ENCODE data around the gene ITLN1. TPM values are rescaled to one million over a fixed set of nuclear protein-coding genes. Genes with fewer than 3 reads are reported as not detected.
"Not testable (repeated sequence)": the region's sequence is repeated elsewhere in the genome, so short reads cannot be mapped to it uniquely, and the experiment has no call there.

The ITLN1 gene
- total RNA-seq, 2 donors from 2014 or later, result not detected

DNA sequence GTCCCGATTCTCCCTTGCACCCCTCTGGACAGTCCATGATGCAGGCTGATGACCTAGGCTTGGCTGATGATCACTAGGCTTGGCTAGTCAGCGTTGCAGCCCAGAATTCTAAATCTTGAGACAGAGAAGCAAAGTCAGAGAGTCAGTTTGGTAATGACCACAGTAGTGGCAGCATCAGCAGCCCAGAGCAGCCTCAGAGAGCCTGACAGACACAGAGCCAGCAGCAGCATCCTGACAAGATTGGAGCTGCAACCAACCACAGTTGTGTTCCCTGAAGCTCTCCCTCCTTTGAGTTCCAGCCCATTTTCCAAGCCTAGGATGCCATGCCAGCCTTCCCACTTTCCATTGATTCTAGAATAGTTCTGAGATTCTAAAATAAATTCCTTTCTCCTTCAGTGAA, 16.8 kb upstream of the ITLN1 start:
- no peaks in the 10 kb centered on the region for H3K36me3 Mint-ChIP-seq (ENCODE audit: low read depth)
- H3K4me1 Mint-ChIP-seq, result no peaks in the 10 kb centered on the region
- H3K9me3 ChIP-seq (ENCODE audit: control insufficient read depth, low read length, poor library complexity, severe bottlenecking), result no peaks in the 10 kb centered on the region
- H3K27me3 Mint-ChIP-seq, result peaks cover 3% of the 10 kb centered on the region
- DNase-seq, result no peak
- H3K4me3 Mint-ChIP-seq, result no peak overlapping the region
- ATAC-seq, result no peak
- H3K27ac Mint-ChIP-seq, result no peak overlapping the region

DNA sequence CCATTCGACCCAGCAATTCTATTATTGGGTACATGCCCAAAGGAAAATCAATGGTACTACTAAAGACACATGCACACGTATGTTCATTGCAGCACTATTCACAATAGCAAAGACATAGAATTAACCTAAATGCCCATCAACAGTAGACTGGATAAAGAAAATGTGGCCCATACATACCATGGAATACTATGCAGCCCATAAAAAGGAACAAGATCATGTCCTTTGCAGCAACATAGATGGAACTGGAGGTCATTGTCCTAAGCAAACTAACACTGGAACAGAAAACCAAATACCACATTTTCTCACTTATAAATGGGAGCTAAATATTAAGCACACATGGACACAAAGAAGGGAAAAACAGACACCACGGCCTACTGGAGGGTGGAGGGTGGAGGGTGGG, 15.7 kb upstream of the ITLN1 start:
- ATAC-seq; DNase-seq; H3K27me3 Mint-ChIP-seq; H3K36me3 Mint-ChIP-seq (ENCODE audit: low read depth); H3K27ac Mint-ChIP-seq; H3K4me3 Mint-ChIP-seq; H3K9me3 ChIP-seq (ENCODE audit: control insufficient read depth, low read length, poor library complexity, severe bottlenecking); H3K4me1 Mint-ChIP-seq: not testable (repeated sequence)

DNA sequence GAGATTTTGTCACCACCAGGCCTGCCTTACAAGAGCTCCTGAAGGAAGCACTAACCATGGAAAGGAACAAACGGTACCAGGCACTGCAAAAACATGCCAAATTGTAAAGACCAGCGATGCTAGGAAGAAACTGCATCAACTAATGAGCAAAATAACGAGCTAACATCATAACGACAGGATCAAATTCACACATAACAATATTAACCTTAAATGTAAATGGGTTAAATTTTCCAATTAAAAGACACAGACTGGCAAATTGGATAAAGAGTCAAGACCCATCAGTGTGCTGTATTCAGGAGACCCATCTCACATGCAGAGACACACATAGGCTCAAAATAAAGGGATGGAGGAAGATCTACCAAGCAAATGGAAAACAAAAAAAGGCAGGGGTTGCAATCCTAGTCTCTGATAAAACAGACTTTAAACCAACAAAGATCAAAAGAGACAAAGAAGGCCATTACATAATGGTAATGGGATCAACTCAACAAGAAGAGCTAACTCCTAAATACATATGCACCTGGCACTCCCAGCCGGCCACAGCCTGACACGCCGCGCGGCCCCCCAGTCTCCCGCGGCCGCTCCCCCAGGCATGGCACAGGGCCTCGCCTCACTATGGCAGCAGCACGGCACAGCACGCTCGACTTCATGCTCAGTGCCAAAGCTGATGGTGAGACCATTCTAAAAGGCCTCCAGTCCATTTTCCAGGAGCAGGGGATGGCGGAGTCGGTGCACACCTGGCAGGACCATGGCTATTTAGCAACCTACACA, 9.6 kb upstream of the ITLN1 start:
- H3K4me1 Mint-ChIP-seq; DNase-seq; H3K9me3 ChIP-seq (ENCODE audit: control insufficient read depth, low read length, poor library complexity, severe bottlenecking); H3K36me3 Mint-ChIP-seq (ENCODE audit: low read depth); H3K4me3 Mint-ChIP-seq; ATAC-seq; H3K27ac Mint-ChIP-seq: not testable (repeated sequence)
- H3K27me3 Mint-ChIP-seq, result peaks cover 29% of the 10 kb centered on the region

GRCh38 chr1:160891474-160891873, 6.5 kb upstream of the ITLN1 start:
- DNase-seq (no peak), ATAC-seq (no peak)
- peaks cover 4% of the 10 kb centered on the region for H3K36me3 Mint-ChIP-seq (ENCODE audit: low read depth)
- H3K27ac Mint-ChIP-seq, result no peak overlapping the region
- H3K27me3 Mint-ChIP-seq, result peaks cover 23% of the 10 kb centered on the region
- no peaks in the 10 kb centered on the region for H3K9me3 ChIP-seq (ENCODE audit: control insufficient read depth, low read length, poor library complexity, severe bottlenecking)
- no peak overlapping the region for H3K4me3 Mint-ChIP-seq
- no peaks in the 10 kb centered on the region for H3K4me1 Mint-ChIP-seq

GRCh38 chr1:160888926-160889325, 3.9 kb upstream of the ITLN1 start:
- Mint-ChIP-seq H3K4me3 (no peak overlapping the region), H3K36me3 (ENCODE audit: low read depth) (peaks cover 4% of the 10 kb centered on the region), H3K27me3 (peaks cover 17% of the 10 kb centered on the region), H3K4me1 (no peaks in the 10 kb centered on the region), H3K27ac (no peak overlapping the region)
- ATAC-seq (no peak), DNase-seq (no peak)
- no peaks in the 10 kb centered on the region for H3K9me3 ChIP-seq (ENCODE audit: control insufficient read depth, low read length, poor library complexity, severe bottlenecking)

DNA sequence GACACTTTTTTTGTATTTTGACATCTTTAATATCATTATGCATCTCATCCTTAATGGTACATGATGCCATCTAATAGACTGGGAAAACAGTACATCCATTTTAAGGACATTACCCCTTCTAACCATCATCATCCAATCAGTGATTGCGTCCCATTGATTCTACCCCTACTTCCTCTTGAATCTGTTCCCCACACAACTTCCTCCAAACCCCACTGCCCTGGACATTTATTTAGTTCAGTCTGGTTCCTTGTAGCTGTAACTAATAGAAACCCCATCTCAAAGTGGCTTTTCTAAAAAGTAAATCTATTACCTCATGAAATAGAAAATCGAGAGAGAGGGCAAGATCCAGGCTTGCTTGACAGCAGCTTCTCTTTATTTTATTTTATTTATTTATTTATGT, 2.1 kb upstream of the ITLN1 start:
- Mint-ChIP-seq H3K27ac (no peak overlapping the region), H3K4me1 (no peaks in the 10 kb centered on the region), H3K4me3 (no peak overlapping the region), H3K36me3 (ENCODE audit: low read depth) (peaks cover 4% of the 10 kb centered on the region), H3K27me3 (peaks cover 17% of the 10 kb centered on the region)
- no peaks in the 10 kb centered on the region for H3K9me3 ChIP-seq (ENCODE audit: control insufficient read depth, low read length, poor library complexity, severe bottlenecking)
- no peak for DNase-seq
- ATAC-seq, result no peak

- ATAC-seq, result no peak
Observed at GRCh38 chr1:160884579-160884978, 401 bp downstream of the ITLN1 start.

GRCh38 chr1:160883581-160884513, 1.1 kb downstream of the ITLN1 start:
- H3K27ac Mint-ChIP-seq, result no peak overlapping the region
- H3K27me3 Mint-ChIP-seq, result peaks cover 5% of the 10 kb centered on the region
- H3K4me1 Mint-ChIP-seq, result peaks cover 6% of the 10 kb centered on the region
- H3K4me3 Mint-ChIP-seq, result no peak overlapping the region
- H3K36me3 Mint-ChIP-seq (ENCODE audit: low read depth), result peaks cover 2% of the 10 kb centered on the region
- ATAC-seq, result no peak
- DNase-seq, result no peak
- H3K9me3 ChIP-seq (ENCODE audit: control insufficient read depth, low read length, poor library complexity, severe bottlenecking), result no peaks in the 10 kb centered on the region

More at GRCh38 chr1:160884579-160884978, 401 bp downstream of the ITLN1 start:
- no peaks in the 10 kb centered on the region for H3K9me3 ChIP-seq (ENCODE audit: control insufficient read depth, low read length, poor library complexity, severe bottlenecking)
- no peak overlapping the region for H3K4me3 Mint-ChIP-seq
- peaks cover 5% of the 10 kb centered on the region for H3K27me3 Mint-ChIP-seq
- no peak for DNase-seq
- peaks cover 4% of the 10 kb centered on the region for H3K36me3 Mint-ChIP-seq (ENCODE audit: low read depth)
- no peak overlapping the region for H3K27ac Mint-ChIP-seq
- no peaks in the 10 kb centered on the region for H3K4me1 Mint-ChIP-seq

GRCh38 chr1:160882582-160882981, 2.4 kb downstream of the ITLN1 start:
- no peak overlapping the region for H3K27ac Mint-ChIP-seq

DNA sequence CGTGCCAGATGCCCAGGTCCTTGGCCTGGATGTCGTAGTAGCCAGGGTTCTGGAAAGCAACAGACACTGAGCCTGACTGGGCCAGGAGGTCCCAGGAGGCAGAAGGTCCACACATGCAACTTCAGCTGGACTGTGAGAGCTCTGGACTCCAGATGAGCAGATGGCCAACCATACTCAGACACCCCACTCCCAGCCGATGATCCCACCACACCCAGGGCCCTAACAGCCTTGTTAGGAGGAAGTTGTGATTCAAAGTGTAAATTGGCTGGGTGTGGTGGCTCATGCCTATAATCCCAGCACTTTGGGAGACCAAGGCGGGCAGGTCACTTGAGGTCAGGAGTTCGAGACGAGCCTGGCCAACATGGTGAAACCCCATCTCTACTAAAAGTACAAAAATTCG, 3.7 kb downstream of the ITLN1 start:
- not testable (repeated sequence) for H3K27ac Mint-ChIP-seq; H3K4me3 Mint-ChIP-seq; H3K36me3 Mint-ChIP-seq (ENCODE audit: low read depth); H3K27me3 Mint-ChIP-seq; ATAC-seq; H3K9me3 ChIP-seq (ENCODE audit: control insufficient read depth, low read length, poor library complexity, severe bottlenecking); DNase-seq
- H3K4me1 Mint-ChIP-seq, result peaks cover 18% of the 10 kb centered on the region

More at GRCh38 chr1:160882582-160882981, 2.4 kb downstream of the ITLN1 start:
- ATAC-seq, result no peak
- peaks cover 5% of the 10 kb centered on the region for H3K27me3 Mint-ChIP-seq
- no peak overlapping the region for H3K4me3 Mint-ChIP-seq
- peaks cover 2% of the 10 kb centered on the region for H3K36me3 Mint-ChIP-seq (ENCODE audit: low read depth)
- no peak for DNase-seq
- H3K4me1 Mint-ChIP-seq, result peaks cover 7% of the 10 kb centered on the region
- H3K9me3 ChIP-seq (ENCODE audit: control insufficient read depth, low read length, poor library complexity, severe bottlenecking), result no peaks in the 10 kb centered on the region

GRCh38 chr1:160880216-160880615, 4.8 kb downstream of the ITLN1 start:
- no peaks in the 10 kb centered on the region for H3K36me3 Mint-ChIP-seq (ENCODE audit: low read depth)
- no peak for DNase-seq
- H3K9me3 ChIP-seq (ENCODE audit: control insufficient read depth, low read length, poor library complexity, severe bottlenecking), result no peaks in the 10 kb centered on the region
- H3K27me3 Mint-ChIP-seq, result no peaks in the 10 kb centered on the region
- no peak overlapping the region for H3K27ac Mint-ChIP-seq
- no peak overlapping the region for H3K4me3 Mint-ChIP-seq
- no peak for ATAC-seq
- H3K4me1 Mint-ChIP-seq, result peaks cover 20% of the 10 kb centered on the region

DNA sequence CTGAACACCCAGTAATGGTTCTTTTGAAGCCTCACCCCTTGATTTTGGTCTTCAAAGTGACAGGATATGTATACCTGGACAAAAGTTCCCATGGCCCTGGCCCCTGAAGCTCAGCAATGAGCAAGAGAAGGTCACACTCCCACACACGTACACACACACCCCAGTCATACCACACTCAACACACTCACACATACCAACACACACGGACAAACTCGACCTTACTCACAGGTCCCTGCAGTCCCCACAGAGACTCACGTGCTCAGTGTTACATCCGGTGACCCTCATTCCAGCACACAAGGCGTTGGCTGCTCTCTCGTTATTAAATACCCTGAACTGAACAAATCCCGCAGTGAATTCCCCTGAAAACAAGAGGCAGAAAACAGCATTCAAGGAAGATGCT, 5.9 kb downstream of the ITLN1 start:
- Mint-ChIP-seq H3K36me3 (ENCODE audit: low read depth) (peaks cover 2% of the 10 kb centered on the region), H3K4me3 (peak overlapping the region; percentile 3), H3K27me3 (no peaks in the 10 kb centered on the region), H3K27ac (no peak overlapping the region), H3K4me1 (peaks cover 23% of the 10 kb centered on the region)
- DNase-seq (no peak), ATAC-seq (no peak)
- H3K9me3 ChIP-seq (ENCODE audit: control insufficient read depth, low read length, poor library complexity, severe bottlenecking), result no peaks in the 10 kb centered on the region

DNA sequence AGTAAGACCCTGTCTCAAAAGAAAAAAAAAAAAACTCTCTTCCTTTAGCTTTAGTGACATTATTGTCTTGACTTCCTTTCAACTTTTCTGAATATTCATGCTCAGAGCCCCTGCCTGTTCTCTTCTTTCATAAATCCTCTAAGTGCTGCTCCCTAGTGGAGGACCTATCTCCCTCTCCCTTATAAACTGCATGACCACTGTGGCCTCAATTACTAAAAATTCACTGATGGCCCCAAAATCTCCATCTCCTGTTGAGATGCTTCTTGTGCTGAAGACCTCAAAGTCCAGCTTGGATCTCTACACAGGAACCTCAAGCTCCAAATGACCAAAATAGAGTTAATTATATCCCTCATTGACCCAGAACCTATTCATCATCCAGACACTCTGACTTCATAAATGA, 7.8 kb downstream of the ITLN1 start:
- peak; percentile 72 for ATAC-seq
- no peaks in the 10 kb centered on the region for H3K9me3 ChIP-seq (ENCODE audit: control insufficient read depth, low read length, poor library complexity, severe bottlenecking)
- Mint-ChIP-seq H3K36me3 (ENCODE audit: low read depth) (peaks cover 2% of the 10 kb centered on the region), H3K4me3 (no peak overlapping the region), H3K4me1 (peaks cover 23% of the 10 kb centered on the region), H3K27ac (no peak overlapping the region), H3K27me3 (no peaks in the 10 kb centered on the region)
- no peak for DNase-seq

Data from T-helper 17 cell (primary cell).